Bronchial epithelial cell (primary cell): ENCODE data around the gene RESP18. TPM values are rescaled to one million over a fixed set of nuclear protein-coding genes. Genes with fewer than 3 reads are reported as not detected.
A peak's percentile ranks its signal among the peaks of the same experiment; 100 is the strongest.

Experiments
- DNase-seq: peaks from one replicate; pipeline ENCODE4 v3.0.0-alpha.2; 2010; ENCODE audit warnings: low read depth
- FAIRE-seq: peaks from 2 replicates; lab custom pipeline; 2011; peaks lifted over from hg19 to GRCh38; lab: Jason Lieb, UNC
- H3K27me3 ChIP-seq: 2 replicates; pipeline ENCODE4 v1.5.1; 2011; ENCODE audit warnings: low read length; ENCODE audit not compliant: control insufficient read depth, insufficient read depth
- H3K36me3 ChIP-seq: 2 replicates; pipeline ENCODE4 v1.5.1; 2011; ENCODE audit warnings: low read length; ENCODE audit not compliant: control insufficient read depth, insufficient read depth
- H3K4me3 ChIP-seq: 2 replicates; pipeline ENCODE4 v1.5.1; 2011; ENCODE audit warnings: mild to moderate bottlenecking, low read depth, low read length, control low read depth
- CTCF ChIP-seq: IDR thresholded peaks from 2 replicates; pipeline ENCODE4 v1.5.1; 2011; ENCODE audit warnings: mild to moderate bottlenecking, moderate library complexity, low read length, control low read depth, inconsistent platforms; ENCODE audit not compliant: insufficient read depth, severe bottlenecking
- total RNA-seq: library from RNA; depleted of rRNA; stranded (reverse); fragments of >200 nt; gene quantifications from 2 replicates; pipeline ENCODE4 v1.2.1, GENCODE V29; 2014

RESP18 gene
- total RNA-seq, 1 donor from 2014 or later = not detected

DNA sequence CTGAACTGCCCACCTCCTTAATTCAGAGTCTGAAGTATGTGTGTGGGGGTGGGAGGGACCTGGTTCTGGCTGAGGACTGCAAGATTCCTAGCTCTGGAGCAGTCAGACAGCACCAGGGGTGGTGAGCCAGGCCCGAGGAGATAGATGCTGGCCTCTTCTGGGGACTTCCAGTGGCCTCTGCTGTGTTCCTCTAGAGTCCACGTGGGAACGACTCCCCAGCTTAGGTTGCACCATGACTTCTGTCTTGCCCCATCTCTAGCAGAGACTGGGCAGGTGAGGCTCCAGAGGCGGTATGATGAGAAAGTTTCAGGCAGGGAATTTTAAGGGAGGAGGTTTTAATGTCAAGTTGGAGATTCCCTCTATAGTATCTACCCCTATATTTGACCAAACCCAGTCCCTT lies 22.0 kb upstream of the RESP18 start:
- Histone ChIP-seq H3K27me3 (peaks cover 12% of the 10 kb centered on the region), H3K4me3 (no peak overlapping the region), H3K36me3 (no peaks in the 10 kb centered on the region)
- DNase-seq (no peak), FAIRE-seq (no peak)
- TF ChIP-seq CTCF = no peak

DNA sequence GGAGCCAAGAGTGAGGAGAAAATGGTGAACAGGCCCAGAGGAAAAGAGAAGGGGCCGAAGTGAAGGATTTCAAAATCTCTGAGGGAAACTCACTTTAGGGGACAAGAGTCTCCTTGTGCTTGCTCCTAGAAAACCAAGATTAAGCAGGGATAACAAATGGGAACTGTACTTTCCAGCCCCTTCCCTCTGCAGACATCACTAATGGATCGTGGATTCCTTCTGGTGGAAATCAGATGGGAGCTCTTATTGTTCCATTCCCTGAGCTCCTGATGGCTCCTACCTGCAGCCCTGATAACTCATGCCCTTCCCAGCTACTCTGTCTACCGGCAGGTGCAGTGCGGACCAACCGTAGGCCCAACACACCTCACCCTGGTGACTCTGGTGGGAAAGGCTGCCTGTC lies 20.6 kb upstream of the RESP18 start:
- DNase-seq = no peak
- TF ChIP-seq CTCF = no peak
- no peaks in the 10 kb centered on the region for H3K36me3 ChIP-seq
- H3K27me3 ChIP-seq = peaks cover 6% of the 10 kb centered on the region
- no peak overlapping the region for H3K4me3 ChIP-seq
- no peak for FAIRE-seq

DNA sequence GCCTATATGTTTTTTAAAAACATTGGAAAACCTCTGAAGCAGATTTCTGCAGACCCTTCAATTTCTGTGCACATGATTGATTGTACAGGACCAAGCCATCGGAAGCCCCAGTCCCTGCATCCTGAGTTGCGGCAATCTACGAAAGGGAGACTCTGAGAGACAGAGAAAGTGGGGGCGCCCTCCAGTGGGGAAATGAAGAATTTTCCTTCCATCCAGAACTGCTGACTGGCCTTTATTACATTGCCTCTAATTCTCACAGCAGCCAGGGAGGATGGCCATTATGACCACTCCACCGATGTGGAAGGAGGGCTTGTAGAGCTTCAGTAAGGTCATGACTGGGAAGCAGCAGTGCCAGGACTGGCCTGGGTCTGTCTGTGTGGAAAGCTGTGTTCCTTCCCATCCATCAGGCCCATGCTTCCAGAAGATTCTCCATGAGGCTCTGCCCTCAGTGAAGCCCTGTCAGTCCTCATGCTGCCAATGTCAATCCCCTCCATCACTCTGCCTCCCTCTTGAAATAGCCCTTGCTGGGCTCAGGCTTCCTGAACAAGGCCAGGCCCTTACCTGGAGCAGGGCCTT lies 20.0 kb upstream of the RESP18 start:
- H3K36me3 ChIP-seq = no peaks in the 10 kb centered on the region
- no peak overlapping the region for H3K4me3 ChIP-seq
- peak; percentile 81 for TF ChIP-seq CTCF
- FAIRE-seq (no peak), DNase-seq (peak; percentile 51)
- peaks cover 3% of the 10 kb centered on the region for H3K27me3 ChIP-seq

- no peak for TF ChIP-seq CTCF
- peaks cover 3% of the 10 kb centered on the region for H3K27me3 ChIP-seq
- no peaks in the 10 kb centered on the region for H3K36me3 ChIP-seq
- H3K4me3 ChIP-seq = no peak overlapping the region
- DNase-seq = no peak
- FAIRE-seq = no peak
Measured at GRCh38 chr2:219350710-219351221, 18.2 kb upstream of the RESP18 start.

GRCh38 chr2:219350215-219350614 lies 17.7 kb upstream of the RESP18 start:
- H3K4me3 ChIP-seq = no peak overlapping the region
- no peak for TF ChIP-seq CTCF
- FAIRE-seq (no peak), DNase-seq (no peak)
- H3K27me3 ChIP-seq = peaks cover 2% of the 10 kb centered on the region
- H3K36me3 ChIP-seq = no peaks in the 10 kb centered on the region
